ENCODE results near the gene TERT.
"Not testable (repeated sequence)": the region's sequence is repeated elsewhere in the genome, so short reads cannot be mapped to it uniquely, and the experiment has no call there.

TERT gene

DNA sequence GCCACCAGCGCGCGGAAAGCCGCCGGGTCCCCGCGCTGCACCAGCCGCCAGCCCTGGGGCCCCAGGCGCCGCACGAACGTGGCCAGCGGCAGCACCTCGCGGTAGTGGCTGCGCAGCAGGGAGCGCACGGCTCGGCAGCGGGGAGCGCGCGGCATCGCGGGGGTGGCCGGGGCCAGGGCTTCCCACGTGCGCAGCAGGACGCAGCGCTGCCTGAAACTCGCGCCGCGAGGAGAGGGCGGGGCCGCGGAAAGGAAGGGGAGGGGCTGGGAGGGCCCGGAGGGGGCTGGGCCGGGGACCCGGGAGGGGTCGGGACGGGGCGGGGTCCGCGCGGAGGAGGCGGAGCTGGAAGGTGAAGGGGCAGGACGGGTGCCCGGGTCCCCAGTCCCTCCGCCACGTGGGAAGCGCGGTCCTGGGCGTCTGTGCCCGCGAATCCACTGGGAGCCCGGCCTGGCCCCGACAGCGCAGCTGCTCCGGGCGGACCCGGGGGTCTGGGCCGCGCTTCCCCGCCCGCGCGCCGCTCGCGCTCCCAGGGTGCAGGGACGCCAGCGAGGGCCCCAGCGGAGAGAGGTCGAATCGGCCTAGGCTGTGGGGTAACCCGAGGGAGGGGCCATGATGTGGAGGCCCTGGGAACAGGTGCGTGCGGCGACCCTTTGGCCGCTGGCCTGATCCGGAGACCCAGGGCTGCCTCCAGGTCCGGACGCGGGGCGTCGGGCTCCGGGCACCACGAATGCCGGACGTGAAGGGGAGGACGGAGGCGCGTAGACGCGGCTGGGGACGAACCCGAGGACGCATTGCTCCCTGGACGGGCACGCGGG, at the start of gene TERT:
Gene TERT (minus strand): TSS at position 234 of the 815 bp plus-strand sequence. CDS start 79 bp downstream, at position 155.
- no peaks in the 10 kb centered on the region for H3K9me3 ChIP-seq (ENCODE audit: control insufficient read depth in 2 of 2, low read length in 2 of 2)
- no peak within 1 kb of the TSS for H3K9ac ChIP-seq (ENCODE audit: low read depth in 1 of 2, low read length in 2 of 2)
- H3K27ac ChIP-seq (ENCODE audit: low read depth in 2 of 2, low read length in 2 of 2): no peak within 1 kb of the TSS
- no peak within 1 kb of the TSS for H3K4me3 ChIP-seq (ENCODE audit: low read length in 2 of 2)
- no peaks in the 10 kb centered on the region for H3K27me3 ChIP-seq (ENCODE audit: control insufficient read depth in 2 of 2, insufficient read depth in 2 of 2, low read length in 2 of 2)
- peaks cover 7 to 13% of the 10 kb centered on the region in 2 donors for H3K4me1 ChIP-seq (ENCODE audit: control insufficient read depth in 2 of 2, insufficient read depth in 2 of 2, low read length in 2 of 2)
- no peaks in the 10 kb centered on the region for H3K36me3 ChIP-seq (ENCODE audit: control insufficient read depth in 2 of 2, insufficient read depth in 2 of 2, low read length in 2 of 2)

GRCh38 chr5:1343931-1344901, 49.3 kb upstream of the TERT start:
- H3K4me1 ChIP-seq (ENCODE audit: control insufficient read depth in 2 of 2, insufficient read depth in 2 of 2, low read length in 2 of 2): peaks cover 12 to 18% of the 10 kb centered on the region in 2 donors
- H3K36me3 ChIP-seq (ENCODE audit: control insufficient read depth in 2 of 2, insufficient read depth in 2 of 2, low read length in 2 of 2): peaks cover 21 to 29% of the 10 kb centered on the region in 2 donors
- H3K4me3 ChIP-seq (ENCODE audit: low read length in 2 of 2): peak overlapping the region; percentile 69 to 82
- H3K27me3 ChIP-seq (ENCODE audit: control insufficient read depth in 2 of 2, insufficient read depth in 2 of 2, low read length in 2 of 2): no peaks in the 10 kb centered on the region
- no peaks in the 10 kb centered on the region for H3K9me3 ChIP-seq (ENCODE audit: control insufficient read depth in 2 of 2, low read length in 2 of 2)
- peak overlapping the region in 1 of 2 donors; percentile 25 for H3K27ac ChIP-seq (ENCODE audit: low read depth in 2 of 2, low read length in 2 of 2)
- peak overlapping the region; percentile 38 to 57 for H3K9ac ChIP-seq (ENCODE audit: low read depth in 1 of 2, low read length in 2 of 2)

- Histone ChIP-seq H3K4me1 (ENCODE audit: control insufficient read depth in 2 of 2, insufficient read depth in 2 of 2, low read length in 2 of 2) (peaks cover 12 to 18% of the 10 kb centered on the region in 2 donors), H3K9ac (ENCODE audit: low read depth in 1 of 2, low read length in 2 of 2) (no peak overlapping the region), H3K27ac (ENCODE audit: low read depth in 2 of 2, low read length in 2 of 2) (no peak overlapping the region), H3K4me3 (ENCODE audit: low read length in 2 of 2) (peak overlapping the region in 1 of 2 donors; percentile 69), H3K36me3 (ENCODE audit: control insufficient read depth in 2 of 2, insufficient read depth in 2 of 2, low read length in 2 of 2) (peaks cover 26 to 37% of the 10 kb centered on the region in 2 donors), H3K27me3 (ENCODE audit: control insufficient read depth in 2 of 2, insufficient read depth in 2 of 2, low read length in 2 of 2) (no peaks in the 10 kb centered on the region), H3K9me3 (ENCODE audit: control insufficient read depth in 2 of 2, low read length in 2 of 2) (no peaks in the 10 kb centered on the region)
Observed at GRCh38 chr5:1343315-1343751, 48.5 kb upstream of the TERT start.

GRCh38 chr5:1342711-1343110, 47.8 kb upstream of the TERT start:
- H3K4me3 ChIP-seq (ENCODE audit: low read length in 2 of 2); H3K9me3 ChIP-seq (ENCODE audit: control insufficient read depth in 2 of 2, low read length in 2 of 2); H3K9ac ChIP-seq (ENCODE audit: low read depth in 1 of 2, low read length in 2 of 2); H3K27me3 ChIP-seq (ENCODE audit: control insufficient read depth in 2 of 2, insufficient read depth in 2 of 2, low read length in 2 of 2): not testable (repeated sequence)
- H3K27ac ChIP-seq (ENCODE audit: low read depth in 2 of 2, low read length in 2 of 2): peak overlapping the region in 1 of 2 donors; percentile 8
- H3K36me3 ChIP-seq (ENCODE audit: control insufficient read depth in 2 of 2, insufficient read depth in 2 of 2, low read length in 2 of 2): peaks cover 31 to 42% of the 10 kb centered on the region in 2 donors
- H3K4me1 ChIP-seq (ENCODE audit: control insufficient read depth in 2 of 2, insufficient read depth in 2 of 2, low read length in 2 of 2): peaks cover 12 to 18% of the 10 kb centered on the region in 2 donors

GRCh38 chr5:1342268-1342667, 47.4 kb upstream of the TERT start:
- no peak overlapping the region for H3K4me3 ChIP-seq (ENCODE audit: low read length in 2 of 2)
- peaks cover 36 to 47% of the 10 kb centered on the region in 2 donors for H3K36me3 ChIP-seq (ENCODE audit: control insufficient read depth in 2 of 2, insufficient read depth in 2 of 2, low read length in 2 of 2)
- H3K9ac ChIP-seq (ENCODE audit: low read depth in 1 of 2, low read length in 2 of 2): no peak overlapping the region
- no peaks in the 10 kb centered on the region for H3K27me3 ChIP-seq (ENCODE audit: control insufficient read depth in 2 of 2, insufficient read depth in 2 of 2, low read length in 2 of 2)
- peaks cover 12 to 18% of the 10 kb centered on the region in 2 donors for H3K4me1 ChIP-seq (ENCODE audit: control insufficient read depth in 2 of 2, insufficient read depth in 2 of 2, low read length in 2 of 2)
- H3K27ac ChIP-seq (ENCODE audit: low read depth in 2 of 2, low read length in 2 of 2): peak overlapping the region in 1 of 2 donors; percentile 8
- no peaks in the 10 kb centered on the region for H3K9me3 ChIP-seq (ENCODE audit: control insufficient read depth in 2 of 2, low read length in 2 of 2)

- Histone ChIP-seq H3K4me1 (ENCODE audit: control insufficient read depth in 2 of 2, insufficient read depth in 2 of 2, low read length in 2 of 2) (peaks cover 12 to 18% of the 10 kb centered on the region in 2 donors), H3K9me3 (ENCODE audit: control insufficient read depth in 2 of 2, low read length in 2 of 2) (no peaks in the 10 kb centered on the region), H3K9ac (ENCODE audit: low read depth in 1 of 2, low read length in 2 of 2) (no peak overlapping the region), H3K27me3 (ENCODE audit: control insufficient read depth in 2 of 2, insufficient read depth in 2 of 2, low read length in 2 of 2) (no peaks in the 10 kb centered on the region), H3K4me3 (ENCODE audit: low read length in 2 of 2) (no peak overlapping the region), H3K36me3 (ENCODE audit: control insufficient read depth in 2 of 2, insufficient read depth in 2 of 2, low read length in 2 of 2) (peaks cover 40 to 51% of the 10 kb centered on the region in 2 donors), H3K27ac (ENCODE audit: low read depth in 2 of 2, low read length in 2 of 2) (no peak overlapping the region)
Observed at GRCh38 chr5:1341863-1342262, 47.0 kb upstream of the TERT start.

DNA sequence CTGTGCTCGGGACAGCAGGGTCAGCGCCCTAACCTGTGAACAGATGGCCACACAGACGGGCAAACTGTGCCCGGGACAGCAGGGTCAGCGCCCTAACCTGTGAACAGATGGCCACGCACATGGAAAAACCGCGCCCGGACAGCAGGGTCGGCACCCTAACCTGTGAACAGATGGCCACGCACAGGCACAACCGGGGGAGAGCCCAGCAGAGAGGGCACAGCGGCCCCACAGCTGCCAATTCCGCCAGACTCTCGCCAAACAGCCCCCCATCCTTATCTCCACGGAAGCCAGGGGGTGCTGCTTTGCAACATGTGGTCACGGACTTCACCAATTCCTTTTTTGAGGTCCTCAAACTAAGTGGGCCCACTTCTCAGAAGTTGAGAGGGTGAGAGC, 44.9 kb upstream of the TERT start:
- H3K4me1 ChIP-seq (ENCODE audit: control insufficient read depth in 2 of 2, insufficient read depth in 2 of 2, low read length in 2 of 2): peaks cover 5 to 13% of the 10 kb centered on the region in 2 donors
- H3K9me3 ChIP-seq (ENCODE audit: control insufficient read depth in 2 of 2, low read length in 2 of 2); H3K4me3 ChIP-seq (ENCODE audit: low read length in 2 of 2); H3K9ac ChIP-seq (ENCODE audit: low read depth in 1 of 2, low read length in 2 of 2); H3K27me3 ChIP-seq (ENCODE audit: control insufficient read depth in 2 of 2, insufficient read depth in 2 of 2, low read length in 2 of 2); H3K27ac ChIP-seq (ENCODE audit: low read depth in 2 of 2, low read length in 2 of 2): not testable (repeated sequence)
- peaks cover 60 to 71% of the 10 kb centered on the region in 2 donors for H3K36me3 ChIP-seq (ENCODE audit: control insufficient read depth in 2 of 2, insufficient read depth in 2 of 2, low read length in 2 of 2)

DNA sequence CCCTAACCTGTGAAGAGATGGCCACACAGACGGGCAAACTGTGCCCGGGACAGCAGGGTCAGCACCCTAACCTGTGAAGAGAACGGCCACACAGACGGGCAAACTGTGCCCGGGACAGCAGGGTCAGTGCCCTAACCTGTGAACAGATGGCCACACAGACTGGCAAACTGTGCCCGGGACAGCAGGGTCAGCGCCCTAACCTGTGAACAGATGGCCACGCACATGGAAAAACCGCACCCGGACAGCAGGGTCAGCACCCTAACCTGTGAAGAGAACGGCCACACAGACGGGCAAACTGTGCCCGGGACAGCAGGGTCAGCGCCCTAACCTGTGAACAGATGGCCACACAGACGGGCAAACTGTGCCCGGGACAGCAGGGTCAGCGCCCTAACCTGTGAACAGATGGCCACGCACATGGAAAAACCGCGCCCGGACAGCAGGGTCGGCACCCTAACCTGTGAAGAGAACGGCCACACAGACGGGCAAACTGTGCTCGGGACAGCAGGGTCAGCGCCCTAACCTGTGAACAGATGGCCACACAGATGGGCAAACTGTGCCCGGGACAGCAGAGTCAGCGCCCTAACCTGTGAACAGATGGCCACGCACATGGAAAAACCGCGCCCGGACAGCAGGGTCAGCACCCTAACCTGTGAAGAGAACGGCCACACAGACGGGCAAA, 44.4 kb upstream of the TERT start:
- not testable (repeated sequence) for H3K9ac ChIP-seq (ENCODE audit: low read depth in 1 of 2, low read length in 2 of 2); H3K4me3 ChIP-seq (ENCODE audit: low read length in 2 of 2); H3K27ac ChIP-seq (ENCODE audit: low read depth in 2 of 2, low read length in 2 of 2)

DNA sequence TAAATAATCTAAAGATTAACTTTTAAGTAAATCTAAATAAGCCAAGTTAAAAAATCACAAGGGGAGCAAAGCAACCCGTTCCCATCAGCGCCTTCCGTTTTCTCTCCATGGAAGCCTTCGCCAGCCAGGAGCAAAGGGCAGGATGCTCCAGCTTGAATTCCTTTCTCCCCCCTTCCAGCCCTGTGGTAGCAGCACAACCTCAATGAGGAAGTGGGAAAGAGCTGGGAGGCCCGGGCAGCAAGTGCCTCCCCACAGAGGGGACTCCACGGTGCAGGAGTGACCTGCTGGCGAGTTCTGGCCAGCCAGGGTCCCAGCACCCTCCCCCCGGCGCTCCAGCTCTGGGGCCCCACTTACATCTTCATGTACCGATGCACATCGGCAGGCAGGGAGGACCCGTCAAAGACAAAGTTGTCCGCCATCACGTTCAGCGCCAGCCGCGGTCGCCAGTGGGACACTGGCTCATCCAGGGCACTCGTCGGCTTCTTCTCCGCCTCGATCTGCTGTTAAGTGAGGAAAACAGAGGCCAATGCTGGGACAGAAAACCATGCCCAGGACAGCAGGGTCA, 43.7 kb upstream of the TERT start:
- Histone ChIP-seq H3K9me3 (ENCODE audit: control insufficient read depth in 2 of 2, low read length in 2 of 2) (no peaks in the 10 kb centered on the region), H3K4me1 (ENCODE audit: control insufficient read depth in 2 of 2, insufficient read depth in 2 of 2, low read length in 2 of 2) (peaks cover 2 to 5% of the 10 kb centered on the region in 2 donors), H3K27ac (ENCODE audit: low read depth in 2 of 2, low read length in 2 of 2) (no peak overlapping the region), H3K36me3 (ENCODE audit: control insufficient read depth in 2 of 2, insufficient read depth in 2 of 2, low read length in 2 of 2) (peaks cover 67 to 79% of the 10 kb centered on the region in 2 donors), H3K27me3 (ENCODE audit: control insufficient read depth in 2 of 2, insufficient read depth in 2 of 2, low read length in 2 of 2) (no peaks in the 10 kb centered on the region), H3K9ac (ENCODE audit: low read depth in 1 of 2, low read length in 2 of 2) (no peak overlapping the region), H3K4me3 (ENCODE audit: low read length in 2 of 2) (no peak overlapping the region)

More for the DNA sequence above, 44.4 kb upstream of the TERT start:
- not testable (repeated sequence) for H3K27me3 ChIP-seq (ENCODE audit: control insufficient read depth in 2 of 2, insufficient read depth in 2 of 2, low read length in 2 of 2); H3K9me3 ChIP-seq (ENCODE audit: control insufficient read depth in 2 of 2, low read length in 2 of 2)
- Histone ChIP-seq H3K36me3 (ENCODE audit: control insufficient read depth in 2 of 2, insufficient read depth in 2 of 2, low read length in 2 of 2) (peaks cover 63 to 74% of the 10 kb centered on the region in 2 donors), H3K4me1 (ENCODE audit: control insufficient read depth in 2 of 2, insufficient read depth in 2 of 2, low read length in 2 of 2) (peaks cover 5 to 12% of the 10 kb centered on the region in 2 donors)

Measured in mucosa of rectum (tissue), 2 donors.